Parathyroid adenoma (tissue), 2 donors: ENCODE measurements around the gene C11orf42.
A peak's percentile ranks its signal among the peaks of the same experiment; 100 is the strongest.

ENCODE experiments used
- H2AFZ ChIP-seq: fragments of 300-600 bp; sonication (generic); one replicate; pipeline ENCODE4 v1.7.0; 2017; ENCODE audit warnings: antibody characterized with exemption, mild to moderate bottlenecking
- H3K27ac ChIP-seq: fragments of 300-600 bp; sonication (generic); one replicate; pipeline ENCODE4 v1.7.0; 2017
- H3K27me3 ChIP-seq: fragments of 300-600 bp; sonication (generic); one replicate; pipeline ENCODE4 v1.7.0; 2017; ENCODE audit warnings: low read length; ENCODE audit not compliant: control insufficient read depth, insufficient read depth
- H3K36me3 ChIP-seq: fragments of 300-600 bp; sonication (generic); one replicate; pipeline ENCODE4 v1.7.0; 2017; ENCODE audit warnings: low read length; ENCODE audit not compliant: control insufficient read depth, insufficient read depth
- H3K4me1 ChIP-seq: fragments of 300-600 bp; sonication (generic); one replicate; pipeline ENCODE4 v1.7.0; 2017; ENCODE audit warnings: control low read depth
- H3K4me2 ChIP-seq: fragments of 300-600 bp; sonication (generic); one replicate; pipeline ENCODE4 v1.7.0; 2017; ENCODE audit warnings: low read length
- H3K4me3 ChIP-seq: fragments of 300-600 bp; sonication (generic); one replicate; pipeline ENCODE4 v1.7.0; 2017; ENCODE audit warnings: low read depth, low read length
- H3K79me2 ChIP-seq: fragments of 300-600 bp; sonication (generic); one replicate; pipeline ENCODE4 v1.7.0; 2017; ENCODE audit warnings: control low read depth
- H3K9ac ChIP-seq: fragments of 300-600 bp; sonication (generic); one replicate; pipeline ENCODE4 v1.7.0; 2017; ENCODE audit warnings: mild to moderate bottlenecking
- H3K9me3 ChIP-seq: fragments of 300-600 bp; sonication (generic); one replicate; pipeline ENCODE4 v1.7.0; 2017; ENCODE audit warnings: low read length; ENCODE audit not compliant: control insufficient read depth
- TF ChIP-seq, protein P1 (sequence below): fragments of 300-600 bp; sonication (generic); IDR thresholded peaks from one replicate; pipeline ENCODE4 v1.7.0; 2017; ENCODE audit warnings: antibody characterized with exemption, mild to moderate bottlenecking
- donor health status: primary hyperparathyroidism.

C11orf42 gene

GRCh38 chr11:6216501-6216900 lies 11.1 kb downstream of the C11orf42 start:
- H3K27me3 ChIP-seq, result no peaks in the 10 kb centered on the region
- H2AFZ ChIP-seq, result no peak overlapping the region
- no peak overlapping the region for H3K9ac ChIP-seq
- no peak overlapping the region for H3K4me3 ChIP-seq
- H3K79me2 ChIP-seq, result no peaks in the 10 kb centered on the region
- no peak overlapping the region for H3K27ac ChIP-seq
- no peak overlapping the region for H3K4me2 ChIP-seq
- H3K36me3 ChIP-seq, result no peaks in the 10 kb centered on the region
- TF ChIP-seq, protein P1, sequence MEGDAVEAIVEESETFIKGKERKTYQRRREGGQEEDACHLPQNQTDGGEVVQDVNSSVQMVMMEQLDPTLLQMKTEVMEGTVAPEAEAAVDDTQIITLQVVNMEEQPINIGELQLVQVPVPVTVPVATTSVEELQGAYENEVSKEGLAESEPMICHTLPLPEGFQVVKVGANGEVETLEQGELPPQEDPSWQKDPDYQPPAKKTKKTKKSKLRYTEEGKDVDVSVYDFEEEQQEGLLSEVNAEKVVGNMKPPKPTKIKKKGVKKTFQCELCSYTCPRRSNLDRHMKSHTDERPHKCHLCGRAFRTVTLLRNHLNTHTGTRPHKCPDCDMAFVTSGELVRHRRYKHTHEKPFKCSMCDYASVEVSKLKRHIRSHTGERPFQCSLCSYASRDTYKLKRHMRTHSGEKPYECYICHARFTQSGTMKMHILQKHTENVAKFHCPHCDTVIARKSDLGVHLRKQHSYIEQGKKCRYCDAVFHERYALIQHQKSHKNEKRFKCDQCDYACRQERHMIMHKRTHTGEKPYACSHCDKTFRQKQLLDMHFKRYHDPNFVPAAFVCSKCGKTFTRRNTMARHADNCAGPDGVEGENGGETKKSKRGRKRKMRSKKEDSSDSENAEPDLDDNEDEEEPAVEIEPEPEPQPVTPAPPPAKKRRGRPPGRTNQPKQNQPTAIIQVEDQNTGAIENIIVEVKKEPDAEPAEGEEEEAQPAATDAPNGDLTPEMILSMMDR, result no peak
- H3K9me3 ChIP-seq, result no peaks in the 10 kb centered on the region
- H3K4me1 ChIP-seq, result no peaks in the 10 kb centered on the region

GRCh38 chr11:6217722-6218121 lies 12.4 kb downstream of the C11orf42 start:
- Histone ChIP-seq H2AFZ (no peak overlapping the region), H3K9me3 (no peaks in the 10 kb centered on the region), H3K4me3 (no peak overlapping the region), H3K4me1 (no peaks in the 10 kb centered on the region), H3K79me2 (no peaks in the 10 kb centered on the region), H3K36me3 (no peaks in the 10 kb centered on the region), H3K27ac (no peak overlapping the region), H3K9ac (no peak overlapping the region), H3K27me3 (no peaks in the 10 kb centered on the region), H3K4me2 (no peak overlapping the region)
- TF ChIP-seq, protein P1, result no peak

GRCh38 chr11:6219359-6219758 lies 14.0 kb downstream of the C11orf42 start:
- Histone ChIP-seq H3K79me2 (no peaks in the 10 kb centered on the region), H3K4me2 (no peak overlapping the region), H3K27me3 (no peaks in the 10 kb centered on the region), H3K36me3 (no peaks in the 10 kb centered on the region), H3K4me1 (no peaks in the 10 kb centered on the region), H3K9ac (no peak overlapping the region), H2AFZ (no peak overlapping the region), H3K27ac (peak overlapping the region; percentile 46), H3K4me3 (no peak overlapping the region), H3K9me3 (no peaks in the 10 kb centered on the region)
- TF ChIP-seq, protein P1, result no peak

DNA sequence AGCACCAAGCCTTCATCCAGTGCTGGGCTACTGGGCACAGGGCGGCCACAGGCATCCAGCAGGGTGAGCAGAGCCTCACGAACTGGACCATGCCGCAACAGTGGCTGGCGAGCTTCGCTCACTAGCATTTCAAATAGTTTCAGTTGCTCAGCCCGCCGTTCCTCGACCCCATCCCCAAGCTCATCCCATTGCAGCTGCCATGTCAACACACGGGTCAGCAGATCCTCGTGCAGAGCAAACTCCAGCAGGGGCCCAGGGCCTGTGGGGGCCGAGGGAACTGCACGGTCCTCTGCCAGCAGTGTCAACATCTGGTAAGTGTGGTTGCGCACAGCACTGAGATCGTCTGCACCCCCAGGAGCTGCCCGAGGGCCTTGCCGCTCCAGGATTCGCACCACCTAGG lies 18.5 kb downstream of the C11orf42 start:
- H3K4me3 ChIP-seq, result no peak overlapping the region
- no peaks in the 10 kb centered on the region for H3K79me2 ChIP-seq
- no peak overlapping the region for H2AFZ ChIP-seq
- H3K4me1 ChIP-seq, result no peaks in the 10 kb centered on the region
- no peak overlapping the region for H3K27ac ChIP-seq
- TF ChIP-seq, protein P1, result no peak
- no peaks in the 10 kb centered on the region for H3K27me3 ChIP-seq
- H3K4me2 ChIP-seq, result no peak overlapping the region
- no peak overlapping the region for H3K9ac ChIP-seq
- H3K9me3 ChIP-seq, result no peaks in the 10 kb centered on the region
- no peaks in the 10 kb centered on the region for H3K36me3 ChIP-seq

DNA sequence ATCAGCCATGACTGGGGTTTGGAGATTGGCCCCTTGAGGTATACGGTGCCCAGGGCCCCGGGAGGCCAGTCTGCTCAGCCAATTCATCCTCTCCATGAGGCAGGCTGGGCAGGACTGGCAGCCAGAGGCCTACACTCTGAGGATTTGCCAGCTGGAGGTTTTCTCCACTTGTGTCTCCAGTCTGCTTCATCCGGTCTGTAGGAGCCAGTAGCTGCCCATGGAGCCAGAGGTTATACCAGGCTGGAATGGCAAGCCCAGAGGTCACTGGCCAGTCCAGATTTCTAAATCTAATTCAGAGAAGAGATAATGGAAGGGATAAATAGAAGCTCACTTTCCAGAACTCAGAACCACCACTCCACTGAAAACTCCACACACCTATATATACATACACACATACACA lies 19.1 kb downstream of the C11orf42 start:
- Histone ChIP-seq H3K4me2 (no peak overlapping the region), H3K9ac (no peak overlapping the region), H3K79me2 (no peaks in the 10 kb centered on the region), H3K4me3 (no peak overlapping the region), H3K36me3 (no peaks in the 10 kb centered on the region), H3K9me3 (no peaks in the 10 kb centered on the region), H3K4me1 (no peaks in the 10 kb centered on the region), H2AFZ (no peak overlapping the region), H3K27ac (no peak overlapping the region), H3K27me3 (no peaks in the 10 kb centered on the region)
- TF ChIP-seq, protein P1, result no peak
